Hepatic stellate cell (primary cell): Measurements from ENCODE around the gene IL1RAPL2.
"Not testable (repeated sequence)": the region's sequence is repeated elsewhere in the genome, so short reads cannot be mapped to it uniquely, and the experiment has no call there.

Source experiments
- DNase-seq: peaks from one replicate; pipeline ENCODE4 v3.0.0; 2011; ENCODE audit warnings: low spot score

Gene IL1RAPL2

GRCh38 chrX:105610411-105610810 lies 1044.4 kb downstream of the IL1RAPL2 start:
- DNase-seq, result no peak

DNA sequence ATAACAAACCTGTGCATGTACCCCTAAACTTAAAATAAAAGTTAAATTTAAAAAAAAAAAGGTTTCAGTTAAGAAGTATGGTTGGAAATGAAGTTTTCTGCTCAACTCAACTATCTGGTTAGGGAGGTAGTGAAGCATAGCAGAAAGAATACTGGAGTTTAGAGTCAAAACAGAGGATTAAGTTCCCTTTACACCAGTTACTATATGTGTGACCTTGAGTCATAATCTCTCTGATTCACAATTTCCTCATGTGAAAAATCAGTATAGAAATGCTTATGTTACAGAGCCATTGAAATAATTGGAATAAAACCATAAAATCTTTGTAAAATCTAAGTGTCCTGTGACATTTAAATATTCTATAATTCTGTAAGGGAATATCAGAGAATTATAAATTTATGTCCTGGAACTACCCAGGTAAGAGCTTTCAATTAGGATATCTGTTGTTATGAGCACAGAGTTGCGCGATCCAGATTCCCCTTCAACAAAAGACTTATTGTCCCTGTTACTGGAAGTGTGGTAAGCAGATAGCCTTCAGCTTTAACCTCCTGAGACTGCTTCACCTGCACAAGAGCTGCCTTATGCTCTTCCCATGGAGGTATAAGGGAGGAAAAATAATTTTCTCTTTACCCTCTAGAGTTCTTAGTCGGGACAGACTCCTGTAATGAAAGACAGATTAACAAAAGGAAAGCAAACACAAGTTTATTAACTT lies 1052.5 kb downstream of the IL1RAPL2 start:
- no peak for DNase-seq

DNA sequence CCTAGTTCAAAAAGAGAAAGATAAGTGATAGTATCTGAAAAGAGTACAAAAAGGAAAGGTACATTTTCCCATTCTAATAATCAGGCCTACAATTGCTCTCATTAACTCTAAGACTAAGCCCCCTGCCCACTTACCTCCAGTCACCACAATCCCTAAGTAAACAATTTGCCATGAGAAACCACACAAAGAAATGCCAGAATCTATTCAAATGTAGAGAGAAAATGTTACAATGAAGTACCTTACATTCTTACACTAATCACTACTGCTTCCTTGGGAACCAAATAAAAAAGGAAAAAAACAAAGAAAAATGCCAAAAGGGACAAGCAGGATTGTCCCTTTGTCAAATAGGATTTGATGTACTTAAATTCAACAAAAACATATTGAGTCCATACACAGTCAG lies 1068.2 kb downstream of the IL1RAPL2 start:
- DNase-seq, result no peak

DNA sequence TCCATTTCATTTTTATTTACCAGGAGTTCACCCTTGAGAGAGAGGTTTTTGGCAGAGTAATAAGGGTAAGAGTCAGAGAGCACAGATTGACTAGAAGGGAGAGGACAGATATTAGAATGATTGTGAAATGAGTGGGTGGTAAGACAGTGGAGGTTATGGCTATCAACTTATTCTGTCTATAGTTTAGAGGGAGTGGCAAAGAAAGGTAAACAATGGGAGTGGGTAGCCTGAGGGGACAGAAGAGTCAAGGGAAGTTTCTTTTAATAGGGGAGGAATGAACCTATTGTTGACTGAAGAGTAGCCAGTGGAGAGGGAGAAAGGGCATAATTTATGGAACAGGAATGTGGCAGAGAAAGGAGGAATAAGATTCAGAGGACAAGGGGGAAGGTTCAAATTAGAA lies 1069.8 kb downstream of the IL1RAPL2 start:
- no peak for DNase-seq

- DNase-seq, result no peak
Measured at GRCh38 chrX:105636667-105637066, 1070.7 kb downstream of the IL1RAPL2 start.

GRCh38 chrX:105645667-105646357 lies 1079.8 kb downstream of the IL1RAPL2 start:
- DNase-seq, result no peak

DNA sequence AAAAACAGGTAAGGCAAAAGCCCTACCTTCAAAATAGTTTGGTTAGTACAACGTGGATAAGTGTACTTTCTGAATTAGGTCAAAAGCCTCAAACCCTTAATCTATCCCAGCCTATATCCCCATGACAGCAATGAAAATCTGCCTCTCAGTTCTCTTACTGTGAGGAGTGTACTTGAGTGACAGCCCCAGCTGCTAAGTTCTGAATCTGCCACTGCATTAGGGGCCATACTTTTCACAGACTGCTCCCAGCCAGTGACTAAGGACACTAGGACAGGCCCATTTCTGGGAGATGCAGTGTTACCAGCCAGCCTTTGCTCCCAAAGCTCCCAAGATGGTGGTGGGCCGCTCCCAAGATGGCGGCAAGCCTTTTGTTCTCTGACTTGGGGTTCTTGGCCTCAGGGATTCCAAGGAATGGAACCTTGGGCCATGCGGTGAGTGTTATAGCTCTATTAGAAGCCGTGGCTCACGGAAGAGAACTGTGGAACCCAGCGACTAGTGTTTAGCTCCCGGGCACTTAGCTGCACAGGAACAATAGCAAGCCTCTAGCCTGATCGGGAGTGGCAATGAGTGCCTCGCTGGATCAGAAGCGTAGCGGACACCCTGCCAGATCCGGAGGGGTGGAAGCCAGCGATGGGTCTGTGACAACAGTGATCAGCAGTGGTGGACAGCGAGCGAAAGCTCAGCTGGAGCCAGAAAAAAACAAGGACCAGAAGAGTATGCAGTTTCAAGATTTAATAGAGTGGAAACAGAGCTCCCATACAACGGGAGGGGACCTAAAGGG lies 1080.8 kb downstream of the IL1RAPL2 start:
- DNase-seq, result no peak

GRCh38 chrX:105647749-105648148 lies 1081.8 kb downstream of the IL1RAPL2 start:
- DNase-seq, result no peak

- DNase-seq, result no peak
Measured at GRCh38 chrX:105648732-105649131, 1082.7 kb downstream of the IL1RAPL2 start.

DNA sequence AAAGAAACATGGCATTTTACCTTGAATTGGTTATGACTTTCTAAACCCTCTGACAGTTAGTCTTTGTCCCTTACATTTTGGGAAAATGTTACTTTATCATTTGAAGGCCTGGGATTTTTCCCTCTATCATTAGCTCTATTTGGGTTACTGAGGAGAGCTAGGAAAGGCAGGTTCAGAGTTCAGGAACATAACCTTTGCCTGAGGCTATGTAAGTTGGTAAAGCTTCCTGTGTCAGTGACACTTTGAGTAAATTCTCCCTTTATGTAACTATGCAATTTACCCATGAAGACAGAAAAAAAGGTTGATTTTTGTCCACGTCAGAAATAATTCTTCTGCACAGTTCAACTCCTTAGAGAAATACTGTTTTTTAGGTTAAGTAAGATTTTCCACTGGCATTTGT lies 1084.6 kb downstream of the IL1RAPL2 start:
- DNase-seq, result no peak

DNA sequence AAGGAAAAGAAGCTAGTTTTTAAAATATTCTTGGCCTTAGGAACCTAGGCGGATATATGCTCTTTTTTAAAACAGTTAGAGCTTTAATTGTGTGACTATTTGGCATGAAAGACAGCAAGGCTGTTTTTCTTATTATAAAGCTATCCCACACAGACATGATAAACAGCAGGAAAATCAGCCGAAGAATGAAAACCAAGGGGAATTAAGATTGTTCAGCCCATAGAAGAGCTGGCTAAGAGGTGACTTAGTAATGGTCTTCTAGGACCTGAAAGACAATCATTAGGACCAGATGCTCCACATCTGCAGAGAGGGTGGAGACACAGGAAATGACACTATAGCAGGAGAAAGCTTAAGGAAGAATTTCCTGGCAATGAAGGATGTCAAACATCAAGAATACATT lies 1085.0 kb downstream of the IL1RAPL2 start:
- DNase-seq, result no peak

DNA sequence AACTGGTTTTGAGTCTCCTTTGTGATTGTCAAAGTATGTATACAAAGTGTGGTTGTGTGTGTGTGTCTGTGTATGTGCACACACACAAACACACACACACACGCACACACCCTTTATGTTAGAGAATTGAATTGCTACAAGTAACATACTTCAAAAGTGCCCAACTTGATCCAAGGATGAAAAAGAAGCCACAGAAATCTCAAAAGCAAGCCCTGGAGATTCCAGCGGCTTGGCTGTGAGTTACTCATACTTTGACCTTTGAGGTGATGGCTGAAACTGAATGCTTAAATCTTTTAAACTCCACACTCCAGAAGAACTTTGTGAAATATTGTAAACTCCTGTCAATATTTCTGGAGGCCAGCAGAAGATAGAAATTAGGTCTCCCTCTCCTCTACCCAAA lies 1087.9 kb downstream of the IL1RAPL2 start:
- DNase-seq, result no peak

GRCh38 chrX:105658136-105658535 lies 1092.1 kb downstream of the IL1RAPL2 start:
- no peak for DNase-seq

GRCh38 chrX:105662248-105662647 lies 1096.2 kb downstream of the IL1RAPL2 start:
- DNase-seq, result no peak

DNA sequence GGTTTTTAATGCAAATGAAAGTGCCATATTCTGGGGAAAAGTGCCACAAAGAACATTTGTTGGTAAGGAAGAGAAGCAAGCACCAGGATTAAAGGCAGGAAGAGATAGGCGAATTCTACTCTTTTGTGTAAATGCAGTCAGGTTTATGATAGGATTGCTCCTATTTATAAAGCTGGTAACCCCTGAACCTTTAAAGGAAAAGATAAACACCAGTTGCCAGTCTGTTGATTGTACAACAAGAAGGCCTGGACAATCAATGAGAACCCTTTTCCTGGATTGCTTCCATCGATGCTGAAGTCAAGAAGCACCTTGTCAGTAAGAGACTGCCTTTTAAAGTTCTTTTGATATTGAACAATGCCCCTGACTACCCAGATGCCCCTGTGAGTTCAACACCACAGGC lies 1098.2 kb downstream of the IL1RAPL2 start:
- DNase-seq, result no peak

DNA sequence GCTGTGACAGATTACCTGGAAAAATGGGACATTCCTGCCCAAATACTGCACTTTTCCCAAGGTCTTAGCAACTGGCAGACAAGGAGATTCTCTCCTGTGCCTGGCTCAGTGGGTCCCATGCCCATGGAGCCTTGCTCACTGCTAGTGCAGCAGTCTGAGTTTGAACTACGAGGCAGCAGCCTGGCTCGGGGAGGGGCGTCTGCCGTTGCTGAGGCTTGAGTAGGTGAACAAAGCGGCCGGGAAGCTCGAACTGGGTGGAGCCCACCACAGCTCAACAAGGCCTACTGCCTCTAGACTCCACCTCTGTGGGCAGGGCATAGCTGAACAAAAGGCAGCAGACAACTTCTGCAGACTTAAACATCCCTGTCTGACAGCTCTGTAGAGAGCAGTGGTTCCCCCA lies 1118.3 kb downstream of the IL1RAPL2 start:
- not testable (repeated sequence) for DNase-seq

DNA sequence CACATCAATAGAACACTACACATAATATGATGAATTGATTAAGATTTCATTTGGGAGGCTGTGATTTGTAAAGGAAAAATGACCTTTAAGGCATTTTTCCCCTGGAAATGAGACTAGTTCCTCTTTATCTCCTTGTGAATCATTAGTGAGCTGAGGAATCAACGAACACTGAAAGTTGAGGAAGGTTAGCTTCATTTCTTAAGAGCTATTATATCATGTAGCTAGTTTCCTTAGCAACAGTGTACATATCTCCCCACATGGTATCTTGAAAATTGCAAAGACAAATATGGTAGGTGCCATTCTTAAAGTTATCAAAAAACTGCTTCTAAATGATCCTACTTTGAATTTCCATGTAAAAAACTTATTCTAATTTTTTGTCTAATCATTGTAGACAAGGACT lies 1128.8 kb downstream of the IL1RAPL2 start:
- no peak for DNase-seq

- no peak for DNase-seq
Measured at GRCh38 chrX:105695451-105695850, 1129.5 kb downstream of the IL1RAPL2 start.

GRCh38 chrX:105696870-105697269 lies 1130.9 kb downstream of the IL1RAPL2 start:
- DNase-seq, result no peak

DNA sequence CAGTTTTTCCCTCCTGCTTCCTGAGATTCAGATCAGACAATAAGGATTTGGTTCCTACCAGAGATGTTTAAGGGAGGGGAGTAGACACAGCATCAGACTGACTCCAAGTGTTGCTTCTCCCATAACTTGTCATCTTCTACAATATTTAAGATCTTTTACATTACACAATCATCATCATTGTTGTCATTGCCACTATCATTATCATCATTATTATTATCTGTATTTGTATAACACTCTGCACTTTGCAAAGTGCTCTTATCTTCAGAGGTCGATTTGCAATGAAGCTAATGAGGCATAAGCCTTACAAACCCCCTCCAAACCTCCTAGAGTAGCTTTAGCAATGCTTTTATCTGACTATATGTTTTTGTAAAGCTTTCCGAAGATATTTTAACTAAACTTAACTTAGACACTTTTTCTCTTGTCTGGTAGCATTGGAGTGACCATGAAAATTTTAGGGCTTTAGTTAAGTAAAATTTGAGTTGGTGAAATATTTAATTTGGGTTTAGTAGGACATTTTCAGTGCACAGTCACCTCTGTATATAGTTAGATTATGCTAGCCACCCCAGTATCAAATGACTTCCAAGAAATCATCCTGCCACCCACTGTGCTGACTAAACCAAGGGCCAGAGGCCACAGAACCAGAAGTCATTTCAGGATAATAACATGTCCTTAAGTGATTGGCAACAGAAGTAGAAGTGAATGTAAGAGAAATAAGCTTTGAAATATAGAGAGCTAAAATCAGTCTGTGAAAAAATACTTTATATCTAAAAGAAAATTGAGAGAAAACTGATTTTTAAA lies 1132.2 kb downstream of the IL1RAPL2 start:
- DNase-seq, result no peak

DNA sequence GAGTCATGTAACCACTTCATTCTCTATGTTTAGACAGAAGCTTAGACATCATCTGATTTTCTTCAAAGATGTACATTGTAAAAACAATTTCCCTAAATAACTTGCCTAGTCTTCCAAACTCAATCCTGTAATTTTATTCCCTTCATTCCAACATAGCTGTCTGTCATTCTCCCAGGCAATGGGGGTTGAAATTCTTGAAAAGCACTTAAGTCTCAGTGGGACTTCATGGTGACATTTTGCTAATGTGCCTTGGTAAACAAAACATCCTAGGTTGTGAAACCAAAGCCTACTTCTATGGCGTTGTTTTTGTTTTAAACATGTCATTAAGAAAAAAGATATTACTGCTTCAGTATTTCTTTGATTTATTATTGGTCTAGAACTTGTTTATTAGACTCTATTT lies 1134.3 kb downstream of the IL1RAPL2 start:
- no peak for DNase-seq
